Osteoblast (primary cell): ENCODE results near the gene PRIM2. TPM values are rescaled to one million over a fixed set of nuclear protein-coding genes. Genes with fewer than 3 reads are reported as not detected.
A peak's percentile ranks its signal among the peaks of the same experiment; 100 is the strongest.

ENCODE experiments used
- DNase-seq: peaks from one replicate; pipeline ENCODE4 v3.0.0; 2011; ENCODE audit warnings: low spot score, mixed read lengths; ENCODE audit not compliant: insufficient read length; ENCODE audit errors: missing footprints
- H2AFZ ChIP-seq: 2 replicates; pipeline ENCODE4 v1.6.0; 2011; ENCODE audit warnings: mild to moderate bottlenecking, low read length
- H3K27ac ChIP-seq: 2 replicates; pipeline ENCODE4 v1.5.1; 2011; ENCODE audit warnings: mild to moderate bottlenecking, low read depth, low read length, moderate library complexity
- H3K27me3 ChIP-seq: 2 replicates; pipeline ENCODE4 v1.6.0; 2012; ENCODE audit warnings: mild to moderate bottlenecking, control low read depth, inconsistent platforms, low read length, moderate library complexity; ENCODE audit not compliant: insufficient read depth
- H3K36me3 ChIP-seq: 2 replicates; pipeline ENCODE4 v1.5.1; 2011; ENCODE audit warnings: mild to moderate bottlenecking, low read length, control low read depth, moderate library complexity; ENCODE audit not compliant: insufficient read depth
- H3K4me1 ChIP-seq: 2 replicates; pipeline ENCODE4 v1.5.1; 2011; ENCODE audit warnings: mild to moderate bottlenecking, low read length, control low read depth, moderate library complexity; ENCODE audit not compliant: insufficient read depth
- H3K4me2 ChIP-seq: 2 replicates; pipeline ENCODE4 v1.6.0; 2011; ENCODE audit warnings: mild to moderate bottlenecking, low read length; ENCODE audit not compliant: insufficient read depth
- H3K4me3 ChIP-seq: fragments of 200-600 bp; sonication (generic); 3 replicates; pipeline ENCODE4 v1.5.1; 2012; ENCODE audit warnings: mild to moderate bottlenecking, low read length, inconsistent platforms; ENCODE audit not compliant: insufficient read depth
- H3K79me2 ChIP-seq: 2 replicates; pipeline ENCODE4 v1.6.0; 2012; ENCODE audit warnings: mild to moderate bottlenecking, low read length, control low read depth, inconsistent platforms; ENCODE audit not compliant: insufficient read depth
- H3K9me3 ChIP-seq: 2 replicates; pipeline ENCODE4 v1.5.1; 2011; ENCODE audit warnings: low read depth, low read length, control low read depth
- H4K20me1 ChIP-seq: 2 replicates; pipeline ENCODE4 v1.6.0; 2012; ENCODE audit warnings: mild to moderate bottlenecking, low read length, control low read depth; ENCODE audit not compliant: insufficient read depth
- total RNA-seq: library from RNA; depleted of rRNA; stranded (reverse); fragments of >200 nt; gene quantifications from 2 replicates; pipeline ENCODE4 v1.2.3, GENCODE V29; 2012
- TF ChIP-seq, protein P1 (sequence below): IDR thresholded peaks from 2 replicates; pipeline ENCODE4 v1.5.1; 2011; ENCODE audit warnings: mild to moderate bottlenecking, low read depth, low read length, moderate library complexity; ENCODE audit errors: extremely low read depth

The PRIM2 gene
- total RNA-seq, 1 donor, result 30.0 TPM

DNA sequence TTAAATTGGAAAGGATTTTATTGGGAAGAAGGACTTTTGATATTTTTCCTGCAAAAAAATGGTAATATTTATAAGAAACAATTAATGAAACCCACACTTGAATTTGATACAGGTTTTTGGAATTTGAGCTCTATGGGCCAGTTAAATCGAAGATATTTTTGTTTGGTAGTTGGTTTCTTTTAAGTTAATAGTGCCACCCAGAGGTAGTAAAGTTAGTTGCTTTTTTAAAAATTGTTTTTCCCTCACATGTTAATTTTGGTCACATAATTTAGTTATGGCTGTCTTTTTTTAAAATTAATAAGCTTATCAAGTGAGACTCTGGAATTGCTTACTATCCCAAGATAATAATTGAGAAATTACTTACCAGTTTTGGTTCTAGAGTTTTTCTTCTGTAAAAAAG is 7.1 kb downstream of the PRIM2 start:
- DNase-seq, result no peak
- Histone ChIP-seq H3K4me3 (no peak overlapping the region), H3K4me1 (peaks cover 6% of the 10 kb centered on the region), H4K20me1 (no peaks in the 10 kb centered on the region), H3K36me3 (peaks cover 75% of the 10 kb centered on the region), H3K4me2 (no peak overlapping the region), H3K9me3 (peaks cover 4% of the 10 kb centered on the region), H3K79me2 (peaks cover 69% of the 10 kb centered on the region), H3K27me3 (no peaks in the 10 kb centered on the region), H2AFZ (no peak overlapping the region), H3K27ac (no peak overlapping the region)
- TF ChIP-seq, protein P1, sequence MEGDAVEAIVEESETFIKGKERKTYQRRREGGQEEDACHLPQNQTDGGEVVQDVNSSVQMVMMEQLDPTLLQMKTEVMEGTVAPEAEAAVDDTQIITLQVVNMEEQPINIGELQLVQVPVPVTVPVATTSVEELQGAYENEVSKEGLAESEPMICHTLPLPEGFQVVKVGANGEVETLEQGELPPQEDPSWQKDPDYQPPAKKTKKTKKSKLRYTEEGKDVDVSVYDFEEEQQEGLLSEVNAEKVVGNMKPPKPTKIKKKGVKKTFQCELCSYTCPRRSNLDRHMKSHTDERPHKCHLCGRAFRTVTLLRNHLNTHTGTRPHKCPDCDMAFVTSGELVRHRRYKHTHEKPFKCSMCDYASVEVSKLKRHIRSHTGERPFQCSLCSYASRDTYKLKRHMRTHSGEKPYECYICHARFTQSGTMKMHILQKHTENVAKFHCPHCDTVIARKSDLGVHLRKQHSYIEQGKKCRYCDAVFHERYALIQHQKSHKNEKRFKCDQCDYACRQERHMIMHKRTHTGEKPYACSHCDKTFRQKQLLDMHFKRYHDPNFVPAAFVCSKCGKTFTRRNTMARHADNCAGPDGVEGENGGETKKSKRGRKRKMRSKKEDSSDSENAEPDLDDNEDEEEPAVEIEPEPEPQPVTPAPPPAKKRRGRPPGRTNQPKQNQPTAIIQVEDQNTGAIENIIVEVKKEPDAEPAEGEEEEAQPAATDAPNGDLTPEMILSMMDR, result peak; percentile 56

DNA sequence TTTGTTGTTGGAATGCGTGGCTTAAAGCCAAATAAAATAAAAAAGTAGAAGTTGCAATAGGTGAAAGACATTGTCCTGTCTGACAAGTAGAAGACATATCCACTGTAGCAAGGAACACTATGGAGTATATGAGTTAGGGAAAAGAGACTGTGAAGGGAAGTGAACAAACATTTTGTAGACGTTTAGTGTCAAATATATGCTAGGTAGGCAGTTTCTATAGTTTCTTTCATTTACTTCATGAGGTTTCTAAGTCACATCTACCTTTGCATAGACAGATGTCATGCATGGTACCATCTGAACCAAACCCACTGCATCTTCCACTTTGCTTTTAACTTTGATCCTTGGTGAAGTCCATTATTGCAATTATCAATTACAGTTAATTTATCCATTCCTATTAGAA is 9.9 kb downstream of the PRIM2 start:
- Histone ChIP-seq H4K20me1 (no peaks in the 10 kb centered on the region), H3K36me3 (peaks cover 57% of the 10 kb centered on the region), H3K27me3 (no peaks in the 10 kb centered on the region), H3K4me1 (no peaks in the 10 kb centered on the region), H3K9me3 (peaks cover 7% of the 10 kb centered on the region), H3K79me2 (peaks cover 70% of the 10 kb centered on the region), H3K27ac (no peak overlapping the region), H3K4me2 (no peak overlapping the region), H3K4me3 (no peak overlapping the region), H2AFZ (no peak overlapping the region)
- TF ChIP-seq, protein P1, result no peak
- no peak for DNase-seq

- Histone ChIP-seq H3K4me2 (no peak overlapping the region), H4K20me1 (no peaks in the 10 kb centered on the region), H3K4me1 (no peaks in the 10 kb centered on the region), H3K27me3 (no peaks in the 10 kb centered on the region), H2AFZ (no peak overlapping the region), H3K36me3 (peaks cover 51% of the 10 kb centered on the region), H3K9me3 (peaks cover 7% of the 10 kb centered on the region), H3K79me2 (peaks cover 70% of the 10 kb centered on the region), H3K27ac (no peak overlapping the region), H3K4me3 (no peak overlapping the region)
- TF ChIP-seq, protein P1, result no peak
- DNase-seq, result no peak
These were observed 10.6 kb downstream of the PRIM2 start for GRCh38 chr6:57328074-57328473.

- H3K4me3 ChIP-seq, result no peak overlapping the region
- no peak overlapping the region for H2AFZ ChIP-seq
- TF ChIP-seq, protein P1, result no peak
- H3K4me1 ChIP-seq, result no peaks in the 10 kb centered on the region
- peaks cover 72% of the 10 kb centered on the region for H3K79me2 ChIP-seq
- peaks cover 7% of the 10 kb centered on the region for H3K9me3 ChIP-seq
- DNase-seq, result no peak
- no peak overlapping the region for H3K4me2 ChIP-seq
- no peaks in the 10 kb centered on the region for H4K20me1 ChIP-seq
- no peaks in the 10 kb centered on the region for H3K27me3 ChIP-seq
- no peak overlapping the region for H3K27ac ChIP-seq
- H3K36me3 ChIP-seq, result peaks cover 51% of the 10 kb centered on the region
These were observed 12.5 kb downstream of the PRIM2 start for GRCh38 chr6:57329933-57330332.
